HG02981 (cell line): ENCODE data around the gene IFRD1.

Experiments
- ATAC-seq: cut with Tn5 transposase; IDR thresholded peaks from one replicate; pipeline ENCODE4 v1.9.1; 2021; ENCODE audit warnings: mild to moderate bottlenecking, moderate library complexity; ENCODE audit not compliant: unreplicated experiment

IFRD1 gene

GRCh38 chr7:112487457-112488263 is 37.4 kb downstream of the IFRD1 start:
- no peak for ATAC-seq

- no peak for ATAC-seq
These were observed 37.9 kb downstream of the IFRD1 start for GRCh38 chr7:112488264-112488552.

GRCh38 chr7:112492186-112492585 is 41.9 kb downstream of the IFRD1 start:
- no peak for ATAC-seq

- no peak for ATAC-seq
These were observed 44.4 kb downstream of the IFRD1 start for GRCh38 chr7:112494656-112495055.

GRCh38 chr7:112495156-112495788 is 45.0 kb downstream of the IFRD1 start:
- no peak for ATAC-seq

GRCh38 chr7:112495810-112496462 is 45.7 kb downstream of the IFRD1 start:
- no peak for ATAC-seq

GRCh38 chr7:112497481-112497880 is 47.2 kb downstream of the IFRD1 start:
- peak; percentile 50 for ATAC-seq

- no peak for ATAC-seq
These were observed 50.4 kb downstream of the IFRD1 start for GRCh38 chr7:112500619-112501018.

- ATAC-seq = no peak
These were observed 51.7 kb downstream of the IFRD1 start for GRCh38 chr7:112501801-112502503.

- ATAC-seq = no peak
These were observed 52.4 kb downstream of the IFRD1 start for GRCh38 chr7:112502700-112503099.

GRCh38 chr7:112503361-112503972 is 53.2 kb downstream of the IFRD1 start:
- no peak for ATAC-seq

- no peak for ATAC-seq
These were observed 53.9 kb downstream of the IFRD1 start for GRCh38 chr7:112504093-112504695.

- ATAC-seq = no peak
These were observed 55.2 kb downstream of the IFRD1 start for GRCh38 chr7:112505495-112505894.

GRCh38 chr7:112508404-112508803 is 58.1 kb downstream of the IFRD1 start:
- no peak for ATAC-seq

GRCh38 chr7:112509402-112509801 is 59.1 kb downstream of the IFRD1 start:
- no peak for ATAC-seq

GRCh38 chr7:112510001-112510742 is 59.9 kb downstream of the IFRD1 start:
- ATAC-seq = peak; percentile 46

- ATAC-seq = no peak
These were observed 60.5 kb downstream of the IFRD1 start for GRCh38 chr7:112510743-112511110.

- ATAC-seq = no peak
These were observed 61.4 kb downstream of the IFRD1 start for GRCh38 chr7:112511451-112512202.

GRCh38 chr7:112512451-112513210 is 62.4 kb downstream of the IFRD1 start:
- ATAC-seq = no peak
